ENCODE data around the gene TMEM40. TPM values are rescaled to one million over a fixed set of nuclear protein-coding genes. Genes with fewer than 3 reads are reported as not detected.

Gene TMEM40
- total RNA-seq, 1 experiment from 2014 or later = not detected

- H4K8ac ChIP-seq (replicated peaks; ENCODE audit: insufficient read length, low read depth, low read length) = no peak overlapping the region
- Mint-ChIP-seq H3K4me1 (peaks cover 3% of the 10 kb centered on the region in 2 experiments), H3K36me3 (ENCODE audit: insufficient read depth in 1 of 3, low read depth in 3 of 3) (no peaks in the 10 kb centered on the region), H3K4me3 (no peak overlapping the region), H3K27ac (no peak overlapping the region; a peak in 1 of 7 replicates), H3K9me3 (no peaks in the 10 kb centered on the region), H3K27me3 (ENCODE audit: low read depth) (no peaks in the 10 kb centered on the region)
- H2BK5ac ChIP-seq (ENCODE audit: insufficient read length, low read length) = no peak overlapping the region
- H3K18ac ChIP-seq (ENCODE audit: insufficient read length, low read depth, low read length) = no peak overlapping the region
- no peak overlapping the region for H3K23ac ChIP-seq (ENCODE audit: insufficient read length, low read depth, low read length)
- TF ChIP-seq CTCF (conservative IDR thresholded peaks at IDR 0.05) = no peak
- no peak overlapping the region for H3T11ph ChIP-seq (ENCODE audit: low read length)
- H2BK15ac ChIP-seq (ENCODE audit: low read depth, low read length) = no peak overlapping the region
- no peaks in the 10 kb centered on the region for H4K20me1 ChIP-seq (ENCODE audit: control insufficient read depth, insufficient read depth, insufficient read length)
- no peaks in the 10 kb centered on the region for H3K4me1 ChIP-seq (ENCODE audit: insufficient read depth, low read length)
- no peak overlapping the region for H2AK5ac ChIP-seq (ENCODE audit: insufficient read length, low read length)
- no peaks in the 10 kb centered on the region for H3K23me2 ChIP-seq (ENCODE audit: insufficient read length, low read depth, low read length, poor library complexity, severe bottlenecking)
- no peak overlapping the region for H2BK120ac ChIP-seq (ENCODE audit: low read depth, low read length, poor library complexity, severe bottlenecking)
- no peak overlapping the region for H3K4me2 ChIP-seq (ENCODE audit: insufficient read depth, insufficient read length, low read length)
- no peak overlapping the region for H2AFZ ChIP-seq (ENCODE audit: low read length)
- no peaks in the 10 kb centered on the region for H3K9me3 ChIP-seq (ENCODE audit: control insufficient read depth, low read depth, low read length)
- no peak overlapping the region for H3K27ac ChIP-seq (ENCODE audit: insufficient read length, low read depth, low read length)
- H3K27me3 ChIP-seq (ENCODE audit: insufficient read depth, low read length) = no peaks in the 10 kb centered on the region
- no peak overlapping the region for H4K5ac ChIP-seq (ENCODE audit: insufficient read length, low read depth, low read length)
- no CpG with 5 or more reads among the region's 9 CpGs for WGBS (ENCODE audit: extremely low coverage, insufficient read length, low lambda C conversion rate)
- H4K91ac ChIP-seq (ENCODE audit: insufficient read length, low read depth, low read length) = no peak overlapping the region
- no peak overlapping the region for H3K56ac ChIP-seq (ENCODE audit: insufficient read length, low read depth, low read length)
- H3K14ac ChIP-seq (ENCODE audit: insufficient read depth, low read length) = no peak overlapping the region
- no peak overlapping the region for H3K4ac ChIP-seq (ENCODE audit: low read depth, low read length)
- no peaks in the 10 kb centered on the region for H3K79me2 ChIP-seq (ENCODE audit: insufficient read depth, low read length)
- no peaks in the 10 kb centered on the region for H3K79me1 ChIP-seq (ENCODE audit: insufficient read depth, low read depth, low read length, poor library complexity, severe bottlenecking)
- H2BK20ac ChIP-seq (ENCODE audit: low read depth, low read length, poor library complexity, severe bottlenecking) = no peak overlapping the region
- no peak overlapping the region for H2BK12ac ChIP-seq (ENCODE audit: insufficient read length, low read depth, low read length)
- H3K9ac ChIP-seq (ENCODE audit: extremely low read depth, insufficient read length, low read length) = no peak overlapping the region
- DNase-seq = no peak
Measured at GRCh38 chr3:12753275-12754028, 5.6 kb downstream of the TMEM40 start.

Data from H9 (cell line).